GM23338 (cell line): Measurements from ENCODE around the gene FILIP1. TPM values are rescaled to one million over a fixed set of nuclear protein-coding genes. Genes with fewer than 3 reads are reported as not detected.

Source experiments
- ATAC-seq: fragments of 200-7000 bp; cut with Tn5 transposase; 3 replicates; pipeline ENCODE4 v1.9.1; 2020
- DNase-seq: peaks from one replicate; pipeline ENCODE4 v3.0.0-alpha.2; 2015; ENCODE audit warnings: low spot score
- H2AFZ ChIP-seq: fragments of 200-600 bp; sonication (generic); 2 replicates; pipeline ENCODE4 v1.8.0; 2016; ENCODE audit warnings: antibody characterized with exemption, mild to moderate bottlenecking, moderate library complexity
- H3F3A ChIP-seq: fragments of 200-600 bp; sonication (generic); replicated peaks from 2 replicates; pipeline ENCODE4 v1.8.0; 2017; ENCODE audit warnings: antibody characterized with exemption, mixed run types, low read depth
- H3K27ac ChIP-seq: fragments of 200-600 bp; sonication (generic); 2 replicates; pipeline ENCODE4 v1.6.1; 2016; ENCODE audit warnings: low read depth
- H3K27me3 ChIP-seq: fragments of 200-600 bp; sonication (generic); 2 replicates; pipeline ENCODE4 v1.8.0; 2016; ENCODE audit warnings: mild to moderate bottlenecking, mixed run types, moderate library complexity; ENCODE audit not compliant: insufficient read depth
- H3K36me3 ChIP-seq: fragments of 200-600 bp; sonication (generic); 2 replicates; pipeline ENCODE4 v1.8.0; 2016; ENCODE audit warnings: mild to moderate bottlenecking; ENCODE audit not compliant: insufficient read depth
- H3K4me1 ChIP-seq: fragments of 200-600 bp; sonication (generic); 2 replicates; pipeline ENCODE4 v1.8.0; 2016; ENCODE audit warnings: mild to moderate bottlenecking, moderate library complexity; ENCODE audit not compliant: insufficient read depth
- H3K4me2 ChIP-seq: fragments of 200-600 bp; sonication (generic); 2 replicates; pipeline ENCODE4 v1.7.1; 2017; ENCODE audit warnings: mixed run types
- H3K4me3 ChIP-seq: fragments of 200-600 bp; sonication (generic); 2 replicates; pipeline ENCODE4 v1.6.1; 2016; ENCODE audit warnings: mixed run types
- H3K79me2 ChIP-seq: fragments of 200-600 bp; sonication (generic); replicated peaks from 2 replicates; pipeline ENCODE4 v1.8.0; 2017; ENCODE audit warnings: mild to moderate bottlenecking; ENCODE audit not compliant: insufficient read depth
- H3K9me2 ChIP-seq: fragments of 200-600 bp; sonication (generic); 2 replicates; pipeline ENCODE4 v1.8.0; 2017; ENCODE audit not compliant: insufficient read depth
- H4K20me1 ChIP-seq: fragments of 200-600 bp; sonication (generic); replicated peaks from 2 replicates; pipeline ENCODE4 v1.8.0; 2017; ENCODE audit warnings: mild to moderate bottlenecking; ENCODE audit not compliant: insufficient read depth
- H3K27ac Mint-ChIP-seq: 2 replicates; pipeline ENCODE4 v1.8.0; 2020; ENCODE audit warnings: inconsistent platforms, mild to moderate bottlenecking, moderate library complexity, mixed read lengths
- H3K27me3 Mint-ChIP-seq: 3 replicates; pipeline ENCODE4 v1.8.0; 2022; ENCODE audit warnings: low read depth, mild to moderate bottlenecking, moderate library complexity, mixed read lengths, inconsistent platforms; ENCODE audit not compliant: insufficient read depth, poor library complexity
- H3K36me3 Mint-ChIP-seq: 3 replicates; pipeline ENCODE4 v1.8.0; 2021; ENCODE audit warnings: low read depth, mild to moderate bottlenecking, inconsistent platforms, moderate library complexity, mixed read lengths
- H3K4me1 Mint-ChIP-seq: 3 replicates; pipeline ENCODE4 v1.8.0; 2020; ENCODE audit warnings: mild to moderate bottlenecking, inconsistent platforms, mixed read lengths
- H3K4me3 Mint-ChIP-seq: 3 replicates; pipeline ENCODE4 v1.8.0; 2021; ENCODE audit warnings: moderate library complexity, mild to moderate bottlenecking, inconsistent platforms, mixed read lengths
- H3K9me3 Mint-ChIP-seq: 3 replicates; pipeline ENCODE4 v1.8.0; 2020; ENCODE audit warnings: moderate library complexity, mild to moderate bottlenecking, inconsistent platforms, mixed read lengths
- CTCF ChIP-seq, 2 experiments: fragments of 200-600 bp in 1 of 2; sonication (generic) in 1 of 2; conservative IDR thresholded peaks; 2 replicates each; pipeline versions ENCODE4 v1.5.1 to v1.6.1; 2016 to 2017; ENCODE audit warnings: antibody characterized with exemption in 2 of 2, low read depth in 2 of 2, mild to moderate bottlenecking in 2 of 2, moderate library complexity in 1 of 2
- ETS1 ChIP-seq: IDR thresholded peaks from 2 replicates; pipeline ENCODE4 v1.6.1; 2016; ENCODE audit warnings: antibody characterized with exemption
- EZH2 ChIP-seq: fragments of 200-600 bp; sonication (generic); IDR thresholded peaks from one replicate; pipeline ENCODE4 v1.8.0; 2017; ENCODE audit warnings: antibody characterized with exemption, mild to moderate bottlenecking, low read depth; ENCODE audit not compliant: unreplicated experiment
- EZH2phosphoT487 ChIP-seq: fragments of 200-600 bp; sonication (generic); IDR thresholded peaks from one replicate; pipeline ENCODE4 v1.8.1; 2018; ENCODE audit warnings: antibody characterized with exemption; ENCODE audit not compliant: unreplicated experiment
- JUNB ChIP-seq: IDR thresholded peaks from one replicate; pipeline ENCODE4 v1.6.1; 2016; ENCODE audit warnings: antibody characterized with exemption; ENCODE audit not compliant: unreplicated experiment
- REST ChIP-seq: IDR thresholded peaks from one replicate; pipeline ENCODE4 v1.6.1; 2018; ENCODE audit warnings: antibody characterized with exemption; ENCODE audit not compliant: unreplicated experiment
- STAT1 ChIP-seq: IDR thresholded peaks from one replicate; pipeline ENCODE4 v1.6.1; 2016; ENCODE audit warnings: antibody characterized with exemption; ENCODE audit not compliant: unreplicated experiment
- ZNF331 ChIP-seq: fragments of 250-450 bp; sonication (Bioruptor Pico); IDR thresholded peaks from 2 replicates; pipeline ENCODE4 v1.5.0; 2020; ENCODE audit warnings: low read depth, mild to moderate bottlenecking, moderate library complexity
- polyA plus RNA-seq: library from polyadenylated mRNA; unstranded; fragments of >200 nt; fragmentation: Nextera tagmentation; extraction: Ambion mirVana; gene quantifications from 2 replicates; pipeline ENCODE4 v1.2.1, GENCODE V29; 2016
- total RNA-seq: library from RNA; depleted of rRNA; stranded (reverse); fragments of >200 nt; shearing (Covaris generic); gene quantifications from 2 replicates; pipeline ENCODE4 v1.2.3, GENCODE V29; 2014

FILIP1 gene
- total and polyA plus RNA-seq, 2 experiments from 2014 or later, result 3.7 to 6.4 TPM

- H3K36me3 Mint-ChIP-seq, result no peaks in the 10 kb centered on the region
- no peaks in the 10 kb centered on the region for H3K27me3 ChIP-seq
- peaks cover 5% of the 10 kb centered on the region; the same call in 1 of the 2 replicates for H3K4me1 ChIP-seq
- H3K4me2 ChIP-seq, result peak overlapping the region; percentile 11; the same call in 1 of the 2 replicates
- H4K20me1 ChIP-seq, result no peaks in the 10 kb centered on the region
- no peaks in the 10 kb centered on the region for H3K79me2 ChIP-seq
- H3K9me2 ChIP-seq, result no peaks in the 10 kb centered on the region
- H3F3A ChIP-seq, result no peaks in the 10 kb centered on the region
- TF ChIP-seq REST (no peak), CTCF (conservative IDR thresholded peaks at IDR 0.05; ENCODE audit: low read depth in 2 of 2) (no peak), EZH2phosphoT487 (no peak), JUNB (no peak), EZH2 (no peak), ZNF331 (CRISPR knock-in tag) (no peak), ETS1 (no peak), STAT1 (no peak)
- no peak overlapping the region for H2AFZ ChIP-seq
- peaks cover 16% of the 10 kb centered on the region for H3K4me1 Mint-ChIP-seq
- ATAC-seq, result peak; percentile 45; the same call in 2 of the 3 replicates
- no peaks in the 10 kb centered on the region for H3K9me3 Mint-ChIP-seq
- no peak overlapping the region for H3K27ac ChIP-seq
- H3K27ac Mint-ChIP-seq, result no peak overlapping the region
- DNase-seq, result no peak
- H3K27me3 Mint-ChIP-seq, result no peaks in the 10 kb centered on the region
- H3K36me3 ChIP-seq, result no peaks in the 10 kb centered on the region
- no peak overlapping the region for H3K4me3 ChIP-seq
- no peak overlapping the region for H3K4me3 Mint-ChIP-seq
Observed at GRCh38 chr6:75291331-75291730, 202.3 kb downstream of the FILIP1 start.
